Liver (tissue), 9 donors: ENCODE data around the gene L2HGDH. TPM values are rescaled to one million over a fixed set of nuclear protein-coding genes. Genes with fewer than 3 reads are reported as not detected.

Experiments
- DNase-seq: peaks from one replicate; pipeline ENCODE4 v3.0.0-alpha.2; 2017; ENCODE audit warnings: low spot score
- H3K27ac ChIP-seq, 2 donors: one replicate each; pipeline ENCODE4 v1.7.0; 2013; ENCODE audit warnings: inconsistent platforms in 2 of 2, low read length in 2 of 2, control low read depth in 1 of 2, low read depth in 1 of 2, mild to moderate bottlenecking in 1 of 2
- H3K27me3 ChIP-seq, 4 donors: one replicate each; pipeline versions ENCODE4 v1.6.1 to v1.7.0; 2013; ENCODE audit warnings: low read length in 3 of 4, inconsistent platforms in 1 of 4, mild to moderate bottlenecking in 1 of 4, moderate library complexity in 1 of 4; ENCODE audit not compliant: control insufficient read depth in 4 of 4, insufficient read depth in 4 of 4
- H3K36me3 ChIP-seq, 4 donors: one replicate each; pipeline versions ENCODE4 v1.6.1 to v1.7.0; 2013; ENCODE audit warnings: low read length in 3 of 4, mild to moderate bottlenecking in 3 of 4, low read depth in 1 of 4, moderate library complexity in 1 of 4; ENCODE audit not compliant: control insufficient read depth in 4 of 4, insufficient read depth in 3 of 4
- H3K4me1 ChIP-seq, 4 donors: one replicate each; pipeline versions ENCODE4 v1.6.1 to v1.7.0; 2013; ENCODE audit warnings: low read length in 3 of 4, mild to moderate bottlenecking in 3 of 4, moderate library complexity in 1 of 4; ENCODE audit not compliant: control insufficient read depth in 4 of 4, insufficient read depth in 4 of 4
- H3K4me3 ChIP-seq, 3 donors: one replicate each; pipeline versions ENCODE4 v1.6.1 to v1.7.0; 2013; ENCODE audit warnings: low read length in 3 of 3, control low read depth in 1 of 3, low read depth in 1 of 3, mild to moderate bottlenecking in 1 of 3
- H3K9ac ChIP-seq, 2 donors: one replicate each; pipeline ENCODE4 v1.7.0; 2013; ENCODE audit warnings: low read length in 2 of 2, mild to moderate bottlenecking in 2 of 2, moderate library complexity in 2 of 2, control low read depth in 1 of 2, low read depth in 1 of 2
- H3K9me3 ChIP-seq, 4 donors: one replicate each; pipeline versions ENCODE4 v1.6.1 to v1.7.0; 2013; ENCODE audit warnings: low read length in 3 of 4; ENCODE audit not compliant: control insufficient read depth in 4 of 4
- ATF3 ChIP-seq: IDR thresholded peaks from 2 replicates; pipeline ENCODE4 v1.6.1; 2016; ENCODE audit warnings: antibody characterized with exemption
- CTCF ChIP-seq: fragments of 150-350 bp; IDR thresholded peaks from 2 replicates; pipeline ENCODE4 v1.5.1; 2017; ENCODE audit warnings: improper control_type of control experiment, low read depth, low read length; ENCODE audit not compliant: missing input control
- EGR1 ChIP-seq, 2 donors: IDR thresholded peaks; 2 replicates each; pipeline ENCODE4 v1.6.1; 2016 to 2018; ENCODE audit warnings: antibody characterized with exemption in 2 of 2, low read depth in 2 of 2
- FOXA1 ChIP-seq: IDR thresholded peaks from 2 replicates; pipeline ENCODE4 v1.6.1; 2016; ENCODE audit warnings: antibody characterized with exemption
- FOXA2 ChIP-seq: IDR thresholded peaks from 2 replicates; pipeline ENCODE4 v1.6.1; 2016; ENCODE audit warnings: antibody characterized with exemption
- GABPA ChIP-seq, 2 donors: IDR thresholded peaks in 1 of 2; conservative IDR thresholded peaks in 1 of 2; 2 replicates each; pipeline ENCODE4 v1.6.1; 2016; ENCODE audit warnings: antibody characterized with exemption in 2 of 2, mild to moderate bottlenecking in 1 of 2, moderate library complexity in 1 of 2
- HNF4A ChIP-seq, 2 donors: conservative IDR thresholded peaks; 2 replicates each; pipeline ENCODE4 v1.6.1; 2016; ENCODE audit warnings: antibody characterized with exemption in 2 of 2, mild to moderate bottlenecking in 2 of 2
- HNF4G ChIP-seq: IDR thresholded peaks from 2 replicates; pipeline ENCODE4 v1.6.1; 2016; ENCODE audit warnings: antibody characterized with exemption
- JUND ChIP-seq, 2 donors: IDR thresholded peaks; 2 replicates each; pipeline ENCODE4 v1.6.1; 2016; ENCODE audit warnings: antibody characterized with exemption in 2 of 2
- MAX ChIP-seq: IDR thresholded peaks from 2 replicates; pipeline ENCODE4 v1.6.1; 2016; ENCODE audit warnings: antibody characterized with exemption
- RAD21 ChIP-seq, 2 donors: IDR thresholded peaks; 2 replicates each; pipeline ENCODE4 v1.6.1; 2016; ENCODE audit warnings: antibody characterized with exemption in 2 of 2, mild to moderate bottlenecking in 2 of 2
- REST ChIP-seq: IDR thresholded peaks from 2 replicates; pipeline ENCODE4 v1.6.1; 2016; ENCODE audit warnings: antibody characterized with exemption, mild to moderate bottlenecking
- RXRA ChIP-seq, 2 donors: IDR thresholded peaks; 2 replicates each; pipeline ENCODE4 v1.6.1; 2017 to 2018; ENCODE audit warnings: antibody characterized with exemption in 2 of 2, mild to moderate bottlenecking in 1 of 2
- SP1 ChIP-seq: IDR thresholded peaks from 2 replicates; pipeline ENCODE4 v1.6.1; 2018; ENCODE audit warnings: antibody characterized with exemption, mild to moderate bottlenecking
- TAF1 ChIP-seq: conservative IDR thresholded peaks from 2 replicates; pipeline ENCODE4 v1.6.1; 2016; ENCODE audit warnings: antibody characterized with exemption, mild to moderate bottlenecking
- YY1 ChIP-seq: IDR thresholded peaks from 2 replicates; pipeline ENCODE4 v1.6.1; 2016; ENCODE audit warnings: antibody characterized with exemption, mild to moderate bottlenecking
- ZBTB33 ChIP-seq: IDR thresholded peaks from 2 replicates; pipeline ENCODE4 v1.6.1; 2016; ENCODE audit warnings: antibody characterized with exemption
- WGBS: extraction: QIAGEN DNeasy Blood & Tissue Kit; methylation state at CpG from one replicate; pipeline ENCODE4 v1.1.7; 2013; 5-methylcytosine and 5-hydroxymethylcytosine counted together
- polyA plus RNA-seq, 2 donors: library from polyadenylated mRNA; stranded (reverse) in 1 of 2; unstranded in 1 of 2; fragments of 200-250 nt in 1 of 2; fragments of >200 nt in 1 of 2; fragmentation: Nextera tagmentation in 1 of 2; extraction: Ambion mirVana in 1 of 2; gene quantifications; one replicate each; pipeline versions ENCODE4 v1.2.1 to v1.2.3, GENCODE V29; 2013 to 2015
- total RNA-seq, 2 donors: library from RNA; depleted of rRNA; stranded (reverse); fragments of >200 nt; gene quantifications; one replicate each; pipeline ENCODE4 v1.2.3, GENCODE V29; 2014
- donor health status: healthy.
- donor health status: healthy.
- donor health status: healthy.
- donor health status: healthy.
- donor health status: healthy.

Gene L2HGDH
- total and polyA plus RNA-seq, 4 donors: 3.8 to 9.0 (median 5.4) TPM

- no peaks in the 10 kb centered on the region for H3K9me3 ChIP-seq
- no peak overlapping the region for H3K27ac ChIP-seq
- no peak for DNase-seq
- H3K4me3 ChIP-seq: no peak overlapping the region
- peaks cover 2 to 7% (median 4%) of the 10 kb centered on the region in 4 donors for H3K4me1 ChIP-seq
- no peaks in the 10 kb centered on the region for H3K27me3 ChIP-seq
- H3K9ac ChIP-seq: no peak overlapping the region
- TF ChIP-seq FOXA2: no peak
- no peak for TF ChIP-seq GABPA (IDR thresholded peaks at IDR 0.05 in 1 of 2, conservative IDR thresholded peaks at IDR 0.05 in 1 of 2)
- TF ChIP-seq HNF4G: no peak
- TF ChIP-seq TAF1: no peak
- no peak for TF ChIP-seq REST
- no peak for TF ChIP-seq ATF3
- TF ChIP-seq YY1: no peak
- TF ChIP-seq SP1: no peak
- no peak for TF ChIP-seq JUND (IDR thresholded peaks at IDR 0.05)
- TF ChIP-seq FOXA1: no peak
- TF ChIP-seq MAX: no peak
- no peak for TF ChIP-seq RAD21 (IDR thresholded peaks at IDR 0.05)
- TF ChIP-seq HNF4A (conservative IDR thresholded peaks at IDR 0.05): no peak
- TF ChIP-seq EGR1 (IDR thresholded peaks at IDR 0.05; ENCODE audit: low read depth in 2 of 2): no peak
- no peak for TF ChIP-seq CTCF
- H3K36me3 ChIP-seq: peaks cover 0 to 2% (median under 1%) of the 10 kb centered on the region in 4 donors
Observed at GRCh38 chr14:50301914-50302313, 10.1 kb downstream of the L2HGDH start.

- peaks cover 0 to 2% (median under 1%) of the 10 kb centered on the region in 4 donors for H3K36me3 ChIP-seq
- H3K9me3 ChIP-seq: no peaks in the 10 kb centered on the region
- H3K27ac ChIP-seq: no peak overlapping the region
- H3K9ac ChIP-seq: no peak overlapping the region
- 98% methylated on average over 2 of the region's 2 CpGs for WGBS
- H3K4me1 ChIP-seq: peaks cover 3 to 7% (median 4%) of the 10 kb centered on the region in 4 donors
- no peak for DNase-seq
- H3K27me3 ChIP-seq: no peaks in the 10 kb centered on the region
- H3K4me3 ChIP-seq: no peak overlapping the region
- no peak for TF ChIP-seq HNF4G
- no peak for TF ChIP-seq REST
- no peak for TF ChIP-seq ATF3
- no peak for TF ChIP-seq RXRA (IDR thresholded peaks at IDR 0.05)
- TF ChIP-seq YY1: no peak
- TF ChIP-seq EGR1 (IDR thresholded peaks at IDR 0.05; ENCODE audit: low read depth in 2 of 2): no peak
- TF ChIP-seq TAF1: no peak
- TF ChIP-seq MAX: no peak
- no peak for TF ChIP-seq HNF4A (conservative IDR thresholded peaks at IDR 0.05)
- no peak for TF ChIP-seq FOXA2
- no peak for TF ChIP-seq FOXA1
- TF ChIP-seq RAD21 (IDR thresholded peaks at IDR 0.05): no peak
- TF ChIP-seq ZBTB33: no peak
Observed at GRCh38 chr14:50299585-50299984, 12.4 kb downstream of the L2HGDH start.
